HUES64 (cell line): Measurements from ENCODE around the gene ZNF615.

Source experiments
- H3K27ac ChIP-seq: 2 replicates; pipeline ENCODE4 v1.7.0; 2013; ENCODE audit warnings: low read depth, low read length, inconsistent platforms
- H3K27me3 ChIP-seq: 2 replicates; pipeline ENCODE4 v1.6.1; 2013; ENCODE audit warnings: mild to moderate bottlenecking, low read length; ENCODE audit not compliant: insufficient read depth
- H3K36me3 ChIP-seq: 2 replicates; pipeline ENCODE4 v1.6.1; 2013; ENCODE audit warnings: mild to moderate bottlenecking, low read length; ENCODE audit not compliant: insufficient read depth
- H3K4me1 ChIP-seq: 2 replicates; pipeline ENCODE4 v1.6.1; 2013; ENCODE audit warnings: mild to moderate bottlenecking, low read length, moderate library complexity; ENCODE audit not compliant: insufficient read depth
- H3K4me3 ChIP-seq: 2 replicates; pipeline ENCODE4 v1.5.1; 2013; ENCODE audit warnings: mild to moderate bottlenecking, low read length, moderate library complexity
- H3K9ac ChIP-seq: 2 replicates; pipeline ENCODE4 v1.6.1; 2013; ENCODE audit warnings: mild to moderate bottlenecking, low read depth, low read length
- H3K9me3 ChIP-seq: 2 replicates; pipeline ENCODE4 v1.6.1; 2013; ENCODE audit warnings: low read depth, low read length; ENCODE audit not compliant: insufficient read depth
- WGBS: fragments of 150-250, 120-280 bp; methylation state at CpG from one replicate; pipeline ENCODE4 v1.1.7; 2013; ENCODE audit warnings: missing lambda C conversion rate; 5-methylcytosine and 5-hydroxymethylcytosine counted together

ZNF615 gene

GRCh38 chr19:51944798-51945552 is 63.0 kb downstream of the ZNF615 start:
- WGBS: 98% methylated on average over 6 of the region's 7 CpGs
- Histone ChIP-seq H3K27ac (no peak overlapping the region), H3K9me3 (peaks cover 100% of the 10 kb centered on the region), H3K4me3 (no peak overlapping the region), H3K36me3 (peaks cover 69% of the 10 kb centered on the region), H3K4me1 (no peaks in the 10 kb centered on the region), H3K27me3 (no peaks in the 10 kb centered on the region), H3K9ac (no peak overlapping the region)
